SJCRH30 (cell line): ENCODE data around the gene EPB41L3. TPM values are rescaled to one million over a fixed set of nuclear protein-coding genes. Genes with fewer than 3 reads are reported as not detected.

Experiments used
- DNase-seq, 2 experiments: peaks; one replicate each; pipeline ENCODE4 v3.0.0-alpha.2; 2015 to 2020
- H3K27ac ChIP-seq: fragments of 250-450 bp; sonication (Bioruptor Pico); 2 replicates; pipeline ENCODE4 v1.5.1; 2020; ENCODE audit warnings: mild to moderate bottlenecking, moderate library complexity
- H3K27me3 ChIP-seq: fragments of 250-450 bp; sonication (Bioruptor Pico); 2 replicates; pipeline ENCODE4 v1.5.1; 2020; ENCODE audit warnings: mild to moderate bottlenecking, moderate library complexity
- H3K36me3 ChIP-seq: fragments of 250-450 bp; sonication (Bioruptor Pico); 2 replicates; pipeline ENCODE4 v1.5.1; 2020; ENCODE audit warnings: mild to moderate bottlenecking, moderate library complexity
- H3K4me1 ChIP-seq: fragments of 250-450 bp; sonication (Bioruptor Pico); 2 replicates; pipeline ENCODE4 v1.5.1; 2020; ENCODE audit warnings: mild to moderate bottlenecking, moderate library complexity
- H3K4me3 ChIP-seq: fragments of 250-450 bp; sonication (Bioruptor Pico); 2 replicates; pipeline ENCODE4 v1.5.1; 2020; ENCODE audit warnings: mild to moderate bottlenecking, moderate library complexity
- H3K9me3 ChIP-seq: fragments of 250-450 bp; sonication (Bioruptor Pico); replicated peaks from 2 replicates; pipeline ENCODE4 v1.5.1; 2020; ENCODE audit warnings: mild to moderate bottlenecking, moderate library complexity
- total RNA-seq: library from RNA; depleted of rRNA; stranded (reverse); fragments of >200 nt; shearing (Covaris generic); gene quantifications from 2 replicates; pipeline ENCODE4 v1.2.3, GENCODE V29; 2014

The EPB41L3 gene
- total RNA-seq, 1 experiment from 2014 or later: not detected

DNA sequence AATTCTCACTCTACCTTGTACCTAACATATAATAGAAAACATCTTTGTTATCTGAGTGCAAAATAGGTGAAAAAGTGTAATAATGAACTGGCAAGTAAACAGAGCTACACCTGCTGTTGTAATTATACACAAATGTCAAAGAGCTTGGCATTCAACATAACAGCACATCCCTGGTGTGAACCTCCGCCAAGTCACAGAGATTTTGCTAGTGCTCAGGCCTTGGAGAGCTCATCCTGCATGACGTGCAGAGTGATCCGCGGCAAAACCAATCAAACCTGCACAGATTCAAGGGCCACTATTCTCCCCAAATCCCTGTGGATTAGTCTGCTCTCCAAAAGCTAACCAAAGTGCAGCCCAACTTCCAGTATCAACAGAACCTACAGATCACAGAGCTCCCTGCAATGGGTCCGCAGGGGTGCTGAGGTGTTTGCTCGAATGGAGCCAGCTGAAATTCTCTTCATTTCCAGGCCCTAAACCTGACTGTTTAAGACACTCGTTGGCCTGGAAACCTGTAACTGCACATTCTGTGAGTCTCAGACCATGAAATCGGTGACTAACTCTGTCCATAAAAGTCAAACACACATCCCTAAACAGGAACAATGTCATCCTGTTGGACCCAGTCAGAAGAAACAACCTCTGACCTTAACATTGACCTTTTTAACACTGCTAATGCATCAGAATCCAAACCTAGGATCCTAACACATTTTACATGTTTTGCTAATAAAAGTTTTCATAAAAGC is 111.8 kb downstream of the EPB41L3 start:
- DNase-seq: no peak
- H3K4me3 ChIP-seq: no peak overlapping the region
- H3K9me3 ChIP-seq: no peaks in the 10 kb centered on the region
- H3K4me1 ChIP-seq: no peaks in the 10 kb centered on the region
- no peaks in the 10 kb centered on the region for H3K36me3 ChIP-seq
- H3K27ac ChIP-seq: no peak overlapping the region
- no peaks in the 10 kb centered on the region for H3K27me3 ChIP-seq

DNA sequence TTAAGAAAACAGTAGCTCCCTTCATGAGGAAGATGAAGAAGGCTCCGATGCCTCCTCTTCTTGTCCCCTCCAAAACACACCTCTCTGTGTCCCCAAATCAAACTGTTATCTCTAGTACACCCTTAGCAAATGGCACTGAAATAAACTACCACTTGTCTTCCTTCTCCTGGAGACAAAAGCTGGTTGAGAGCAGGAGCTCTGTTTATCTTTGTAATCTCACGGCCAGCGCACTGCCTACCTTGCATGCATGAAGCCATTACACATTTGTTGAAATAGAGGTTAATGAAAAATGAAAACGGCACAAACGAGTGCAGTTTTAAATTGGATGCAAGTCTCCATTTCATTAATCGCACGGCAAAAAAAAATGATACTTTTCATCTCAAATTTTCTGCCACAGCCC is 113.7 kb downstream of the EPB41L3 start:
- no peak overlapping the region for H3K4me3 ChIP-seq
- H3K27ac ChIP-seq: no peak overlapping the region
- no peaks in the 10 kb centered on the region for H3K36me3 ChIP-seq
- no peaks in the 10 kb centered on the region for H3K4me1 ChIP-seq
- no peaks in the 10 kb centered on the region for H3K9me3 ChIP-seq
- no peaks in the 10 kb centered on the region for H3K27me3 ChIP-seq
- DNase-seq: no peak

DNA sequence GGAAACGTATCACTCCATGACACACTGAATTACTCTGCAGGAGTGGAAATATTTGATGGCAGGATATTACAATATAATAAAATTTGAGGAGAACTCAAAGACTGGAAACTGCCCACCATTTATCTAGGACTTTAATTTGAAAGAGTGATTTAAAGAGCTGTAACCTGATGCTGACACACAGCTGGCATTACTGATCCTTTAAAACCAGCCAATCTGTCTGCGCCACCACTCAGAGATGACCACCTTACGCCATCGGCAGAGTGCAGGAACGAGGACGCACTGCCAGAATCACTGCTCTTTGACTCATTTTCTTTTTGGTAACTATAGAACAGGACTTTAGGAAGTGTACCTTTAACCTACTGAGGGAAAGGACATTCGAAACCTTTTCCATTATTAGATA is 114.1 kb downstream of the EPB41L3 start:
- Histone ChIP-seq H3K27me3 (no peaks in the 10 kb centered on the region), H3K9me3 (no peaks in the 10 kb centered on the region), H3K4me1 (no peaks in the 10 kb centered on the region), H3K36me3 (no peaks in the 10 kb centered on the region), H3K27ac (no peak overlapping the region), H3K4me3 (no peak overlapping the region)
- DNase-seq: no peak

DNA sequence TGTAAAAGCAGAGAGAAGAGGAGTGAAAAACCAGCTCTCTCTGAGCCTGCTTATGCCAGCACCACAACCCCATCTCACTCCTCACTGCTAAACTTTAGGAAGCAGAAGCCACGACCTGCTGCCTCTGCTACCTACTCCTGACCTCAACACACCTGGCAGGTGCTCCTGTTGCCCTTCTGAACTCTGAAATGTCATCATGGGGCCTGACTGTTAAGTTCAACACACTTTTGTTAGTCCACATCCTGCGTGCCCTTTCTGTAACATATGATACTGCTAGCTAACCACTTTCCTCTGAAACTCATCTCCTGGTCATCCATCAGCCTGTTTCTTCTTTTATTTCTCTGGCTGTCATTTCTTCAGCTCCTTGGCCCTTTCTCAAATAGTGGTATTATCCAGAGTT is 118.1 kb downstream of the EPB41L3 start:
- no peak overlapping the region for H3K27ac ChIP-seq
- no peaks in the 10 kb centered on the region for H3K9me3 ChIP-seq
- H3K4me3 ChIP-seq: no peak overlapping the region
- no peak for DNase-seq
- no peaks in the 10 kb centered on the region for H3K4me1 ChIP-seq
- H3K36me3 ChIP-seq: no peaks in the 10 kb centered on the region
- no peaks in the 10 kb centered on the region for H3K27me3 ChIP-seq

DNA sequence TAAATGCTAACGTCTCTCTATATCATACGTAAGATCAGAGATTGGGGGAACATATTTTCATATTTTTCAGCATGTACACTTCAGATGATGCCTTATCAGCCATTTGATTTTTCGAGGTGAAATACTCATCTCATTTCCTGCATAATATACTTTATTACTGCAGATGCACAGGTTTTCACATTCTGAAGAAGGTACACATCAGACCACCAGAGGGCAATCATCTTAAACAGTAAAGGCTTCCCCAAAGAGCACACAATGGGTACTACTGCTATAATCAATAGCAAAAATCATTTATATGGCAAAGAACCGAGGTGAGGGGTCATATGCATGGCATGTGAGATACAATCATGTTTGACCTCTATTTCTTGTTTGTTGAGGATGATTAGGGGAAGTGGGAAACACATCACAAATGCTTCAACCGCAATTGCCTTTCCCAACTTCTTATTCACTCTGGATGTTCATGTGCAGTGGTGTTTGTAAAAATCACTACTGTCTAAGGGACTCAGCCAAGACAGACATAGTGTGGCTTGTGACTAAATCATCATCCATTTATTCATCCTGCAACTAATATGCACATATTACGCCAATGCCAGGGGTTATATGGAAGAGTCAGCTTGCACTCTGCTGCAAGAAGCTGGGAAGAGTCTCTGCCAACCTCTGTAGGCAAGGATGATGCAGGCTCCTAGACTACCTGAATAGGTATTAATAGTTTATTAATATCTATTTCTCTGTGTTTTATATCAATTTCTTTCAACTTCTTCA is 118.7 kb downstream of the EPB41L3 start:
- no peaks in the 10 kb centered on the region for H3K36me3 ChIP-seq
- no peaks in the 10 kb centered on the region for H3K4me1 ChIP-seq
- no peaks in the 10 kb centered on the region for H3K9me3 ChIP-seq
- H3K4me3 ChIP-seq: no peak overlapping the region
- no peak overlapping the region for H3K27ac ChIP-seq
- no peaks in the 10 kb centered on the region for H3K27me3 ChIP-seq
- peak in 1 of 2 experiments; percentile 28 for DNase-seq

DNA sequence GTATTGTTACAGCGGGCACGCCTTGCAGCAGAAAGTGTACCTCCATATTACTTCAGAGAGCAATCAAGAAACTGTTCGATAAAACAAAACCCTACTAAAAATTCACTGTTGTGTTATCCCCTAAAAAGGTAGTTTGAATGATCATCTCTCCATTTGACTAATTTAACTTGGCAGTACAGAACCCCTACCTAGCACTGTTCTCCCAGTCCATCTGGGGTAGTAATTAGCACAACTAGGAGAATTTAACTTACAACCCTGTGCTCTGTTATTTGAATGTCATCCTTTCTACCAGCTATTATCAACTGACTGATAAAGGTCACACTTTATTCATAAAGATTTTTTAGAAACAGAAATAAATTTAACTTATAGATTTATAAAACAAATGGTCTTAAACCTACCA is 121.2 kb downstream of the EPB41L3 start:
- Histone ChIP-seq H3K9me3 (no peaks in the 10 kb centered on the region), H3K27me3 (no peaks in the 10 kb centered on the region), H3K4me3 (no peak overlapping the region), H3K4me1 (no peaks in the 10 kb centered on the region), H3K27ac (no peak overlapping the region), H3K36me3 (no peaks in the 10 kb centered on the region)
- no peak for DNase-seq

DNA sequence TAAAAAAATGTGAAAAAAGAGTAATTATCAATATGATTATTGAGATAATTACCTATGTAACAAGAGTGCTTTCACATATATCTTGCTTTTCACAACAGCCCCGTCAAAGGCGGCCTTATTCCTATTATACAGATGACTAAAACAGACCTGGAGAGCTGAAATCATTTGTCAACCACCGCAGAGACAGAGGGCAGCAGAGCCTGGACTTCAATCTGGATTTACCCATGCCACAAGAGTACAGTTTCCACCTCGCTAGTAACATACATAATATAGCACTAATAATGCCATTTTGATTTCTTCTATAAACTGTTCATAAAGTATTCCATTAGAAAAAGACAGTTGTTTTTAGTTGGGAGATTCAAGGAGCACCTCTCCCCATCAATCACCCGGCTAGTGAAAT is 121.8 kb downstream of the EPB41L3 start:
- Histone ChIP-seq H3K27me3 (no peaks in the 10 kb centered on the region), H3K36me3 (no peaks in the 10 kb centered on the region), H3K27ac (no peak overlapping the region), H3K4me3 (no peak overlapping the region), H3K4me1 (no peaks in the 10 kb centered on the region), H3K9me3 (no peaks in the 10 kb centered on the region)
- no peak for DNase-seq

DNA sequence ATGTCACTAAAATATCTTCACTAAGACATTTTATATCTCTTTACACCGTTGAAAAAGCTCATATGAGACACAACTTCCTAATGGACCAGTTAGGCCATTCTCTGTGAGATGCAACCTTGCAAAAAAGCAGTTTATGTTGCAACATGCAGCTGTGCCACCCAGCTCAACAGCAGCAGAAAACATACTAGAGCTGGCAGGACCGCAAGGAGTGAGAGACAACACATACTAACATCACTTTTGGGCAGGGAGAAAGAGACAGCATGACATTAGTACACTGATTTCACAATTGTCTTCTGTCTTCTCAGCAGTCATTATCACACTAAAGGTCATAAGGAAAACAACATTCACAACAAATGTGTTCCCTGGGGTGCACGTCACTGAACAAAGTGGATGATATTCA is 122.9 kb downstream of the EPB41L3 start:
- Histone ChIP-seq H3K36me3 (no peaks in the 10 kb centered on the region), H3K4me1 (no peaks in the 10 kb centered on the region), H3K27me3 (no peaks in the 10 kb centered on the region), H3K9me3 (no peaks in the 10 kb centered on the region), H3K27ac (no peak overlapping the region), H3K4me3 (no peak overlapping the region)
- no peak for DNase-seq

DNA sequence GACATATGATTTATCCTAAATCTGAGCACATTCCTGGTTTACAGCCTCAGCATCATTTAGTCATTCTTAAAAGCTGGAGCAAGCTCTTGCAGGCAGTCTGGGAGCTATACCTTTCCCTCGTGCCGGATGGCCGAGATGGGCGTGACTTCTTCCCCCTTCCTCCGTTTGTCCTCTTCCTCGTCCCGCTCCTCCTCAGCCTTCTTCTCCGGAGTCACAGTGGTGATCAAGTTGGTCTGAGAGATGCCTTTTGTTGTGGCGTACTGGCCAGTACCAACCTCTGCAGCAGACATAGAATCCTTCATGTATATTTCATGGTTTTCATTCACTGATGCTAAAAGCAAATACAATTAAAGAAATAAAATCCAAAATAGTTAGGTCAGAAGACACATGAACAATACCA is 124.2 kb downstream of the EPB41L3 start:
- Histone ChIP-seq H3K27me3 (no peaks in the 10 kb centered on the region), H3K4me3 (no peak overlapping the region), H3K4me1 (no peaks in the 10 kb centered on the region), H3K9me3 (no peaks in the 10 kb centered on the region), H3K36me3 (no peaks in the 10 kb centered on the region), H3K27ac (no peak overlapping the region)
- DNase-seq: no peak

DNA sequence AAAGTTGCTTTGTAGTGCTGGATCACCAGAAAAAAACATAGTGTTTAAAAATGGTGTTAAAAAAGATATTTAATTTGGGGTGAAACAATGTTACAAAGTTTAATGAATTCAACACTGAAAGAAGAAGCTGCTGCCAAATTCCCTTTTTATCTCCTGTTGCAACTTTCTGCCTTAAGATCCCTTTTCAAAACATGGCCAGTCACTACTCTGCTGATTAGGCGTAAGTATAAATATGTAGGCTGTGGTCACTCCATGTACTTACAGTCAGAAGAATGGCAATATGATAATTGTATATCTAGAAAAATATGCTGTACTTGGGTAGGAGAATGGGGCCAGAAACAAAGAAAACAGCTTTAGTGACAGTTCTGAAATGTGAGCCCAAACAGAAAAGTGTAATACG is 124.8 kb downstream of the EPB41L3 start:
- Histone ChIP-seq H3K36me3 (no peaks in the 10 kb centered on the region), H3K4me1 (no peaks in the 10 kb centered on the region), H3K4me3 (no peak overlapping the region), H3K27ac (no peak overlapping the region), H3K27me3 (no peaks in the 10 kb centered on the region), H3K9me3 (no peaks in the 10 kb centered on the region)
- DNase-seq: no peak

DNA sequence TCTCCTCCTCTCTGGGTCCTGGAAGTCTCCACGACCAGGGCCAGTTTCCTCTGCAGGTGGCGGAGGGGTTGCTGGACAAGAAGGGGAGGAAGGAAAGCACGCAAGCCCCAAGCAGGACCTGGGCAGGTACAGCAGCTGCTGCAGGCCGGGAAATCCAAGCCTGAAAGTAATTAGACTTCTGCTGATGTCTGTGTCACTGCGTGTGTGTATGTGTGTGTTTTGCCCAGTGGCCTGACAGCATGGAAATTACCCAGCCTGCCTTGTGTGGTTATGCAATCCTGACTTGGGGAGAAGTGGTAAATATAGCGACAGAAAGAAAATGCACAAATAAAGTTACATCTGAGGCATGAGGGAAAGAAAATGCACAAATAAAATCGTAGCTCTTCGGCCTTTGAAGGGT is 126.5 kb downstream of the EPB41L3 start:
- H3K9me3 ChIP-seq: no peaks in the 10 kb centered on the region
- DNase-seq: no peak

DNA sequence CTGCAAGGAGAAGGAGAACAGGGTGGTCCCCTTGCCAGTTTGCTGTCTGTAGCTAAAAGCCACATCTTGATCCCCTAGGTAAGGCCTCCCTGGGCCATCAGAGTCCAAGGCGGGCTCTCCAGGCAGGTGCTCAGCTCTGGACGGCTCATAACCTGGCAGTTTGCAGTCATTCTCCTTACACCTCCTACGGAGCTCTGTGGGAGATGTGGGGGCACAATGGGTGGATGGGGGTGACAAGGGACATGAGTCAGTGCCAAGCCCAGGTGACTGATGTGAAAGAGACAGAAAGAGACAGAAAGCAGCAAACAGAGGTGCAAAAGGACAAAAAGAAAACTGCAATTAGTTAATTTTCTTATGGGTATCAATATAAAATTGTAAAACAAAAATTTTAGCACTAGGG is 127.7 kb downstream of the EPB41L3 start:
- Histone ChIP-seq H3K27me3 (no peaks in the 10 kb centered on the region), H3K4me1 (no peaks in the 10 kb centered on the region), H3K9me3 (no peaks in the 10 kb centered on the region), H3K36me3 (no peaks in the 10 kb centered on the region), H3K4me3 (no peak overlapping the region), H3K27ac (no peak overlapping the region)
- no peak for DNase-seq

More for the DNA sequence above, 126.5 kb downstream of the EPB41L3 start:
- H3K4me1 ChIP-seq: no peaks in the 10 kb centered on the region
- H3K36me3 ChIP-seq: no peaks in the 10 kb centered on the region
- H3K4me3 ChIP-seq: no peak overlapping the region
- no peak overlapping the region for H3K27ac ChIP-seq
- no peaks in the 10 kb centered on the region for H3K27me3 ChIP-seq

DNA sequence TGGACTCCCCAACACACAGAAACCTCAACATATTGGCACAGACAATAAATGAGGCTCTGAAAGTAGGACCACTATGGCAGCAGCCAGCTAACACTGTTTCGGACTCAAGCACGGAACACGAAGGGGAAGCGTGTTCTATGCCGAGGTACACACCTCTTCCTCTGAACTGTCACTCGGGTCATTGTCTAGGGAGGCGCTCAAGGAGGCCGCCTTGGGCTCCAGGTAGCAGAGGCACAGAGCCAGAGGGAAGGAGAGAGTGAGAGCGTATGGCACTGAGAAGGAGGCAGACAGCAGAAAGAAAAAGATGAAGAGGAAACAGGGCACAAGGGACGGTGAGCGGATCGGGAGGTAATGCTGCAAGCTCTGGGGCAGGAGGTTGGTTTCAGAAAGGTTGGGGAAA is 128.1 kb downstream of the EPB41L3 start:
- Histone ChIP-seq H3K27me3 (no peaks in the 10 kb centered on the region), H3K4me1 (no peaks in the 10 kb centered on the region), H3K4me3 (no peak overlapping the region), H3K27ac (no peak overlapping the region), H3K9me3 (no peaks in the 10 kb centered on the region), H3K36me3 (no peaks in the 10 kb centered on the region)
- no peak for DNase-seq

DNA sequence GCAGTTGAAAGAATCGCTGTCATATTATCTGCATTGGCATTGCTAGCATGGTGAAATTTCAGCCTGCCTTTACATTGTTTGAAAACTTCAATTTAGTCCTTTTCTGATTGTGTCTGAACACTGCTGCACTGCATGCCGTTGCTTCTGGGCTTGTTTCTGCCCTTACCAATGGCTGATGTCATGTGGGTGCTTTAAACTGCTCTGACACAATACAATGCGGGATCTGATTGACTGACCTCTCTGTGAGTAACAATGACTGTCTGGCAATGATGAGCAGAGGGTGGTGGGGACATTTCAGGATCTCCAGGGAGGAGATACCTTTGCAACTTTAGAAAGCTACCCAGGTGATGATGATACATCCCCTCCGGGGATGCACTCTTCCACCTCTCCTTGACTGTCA is 128.8 kb downstream of the EPB41L3 start:
- Histone ChIP-seq H3K36me3 (no peaks in the 10 kb centered on the region), H3K4me1 (no peaks in the 10 kb centered on the region), H3K27ac (no peak overlapping the region), H3K4me3 (no peak overlapping the region), H3K9me3 (no peaks in the 10 kb centered on the region), H3K27me3 (no peaks in the 10 kb centered on the region)
- no peak for DNase-seq

DNA sequence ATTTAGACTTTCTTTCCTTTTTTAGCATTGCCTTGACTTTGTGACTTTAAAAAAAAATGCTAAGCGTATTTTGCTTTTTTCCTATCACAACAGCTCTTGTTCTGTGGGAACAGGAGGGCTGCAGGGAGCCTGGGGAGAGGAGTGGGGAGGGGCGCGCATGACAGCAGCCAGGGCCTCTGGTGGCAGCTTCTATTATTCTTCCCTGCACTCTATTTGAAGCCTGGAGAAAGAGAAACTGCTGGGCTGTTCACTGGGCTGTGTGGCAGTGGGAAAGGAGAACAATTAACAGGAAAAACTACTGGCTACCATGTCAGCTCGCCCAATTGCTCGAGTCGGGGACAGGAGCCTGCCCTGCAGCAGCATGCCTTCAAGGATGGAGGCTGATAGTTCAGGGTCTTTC is 129.3 kb downstream of the EPB41L3 start:
- DNase-seq: no peak
- no peak overlapping the region for H3K27ac ChIP-seq

DNA sequence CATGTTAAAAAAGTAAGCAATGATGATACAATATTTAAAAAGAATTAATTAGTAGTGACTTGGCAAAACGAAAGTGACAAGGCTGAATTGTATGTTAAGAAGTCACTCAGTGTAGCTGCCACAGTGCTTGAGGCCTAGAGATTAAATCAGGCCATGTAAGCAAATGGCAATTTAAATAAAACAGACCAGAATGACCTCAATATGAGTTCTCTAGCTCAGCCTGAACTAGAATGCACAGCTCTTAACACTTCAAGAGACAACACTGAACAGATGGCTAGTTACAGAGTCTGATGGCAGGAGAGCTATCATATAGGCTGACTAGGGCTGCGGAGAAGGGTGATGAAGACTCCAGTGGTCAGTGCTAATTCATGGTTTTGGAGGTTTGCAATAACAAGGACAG is 130.3 kb downstream of the EPB41L3 start:
- Histone ChIP-seq H3K4me3 (no peak overlapping the region), H3K36me3 (no peaks in the 10 kb centered on the region), H3K9me3 (no peaks in the 10 kb centered on the region), H3K4me1 (no peaks in the 10 kb centered on the region), H3K27me3 (no peaks in the 10 kb centered on the region), H3K27ac (no peak overlapping the region)
- no peak for DNase-seq

More for the DNA sequence above, 129.3 kb downstream of the EPB41L3 start:
- H3K36me3 ChIP-seq: no peaks in the 10 kb centered on the region
- no peaks in the 10 kb centered on the region for H3K4me1 ChIP-seq
- H3K27me3 ChIP-seq: no peaks in the 10 kb centered on the region
- no peak overlapping the region for H3K4me3 ChIP-seq
- H3K9me3 ChIP-seq: no peaks in the 10 kb centered on the region
